GM18951 (cell line): ENCODE data around the gene TRIM14.

ENCODE experiments used
- POLR2A ChIP-seq: IDR thresholded peaks from 4 replicates; pipeline ENCODE4 v1.6.1; 2011; ENCODE audit warnings: mild to moderate bottlenecking; ENCODE audit not compliant: insufficient read length, insufficient read depth; ENCODE audit errors: extremely low read depth
- in situ Hi-C: fragments of 300-500 bp; cut with MboI; formaldehyde crosslinking; loops from one replicate; pipeline ENCODE4 v1.12.0; 2022; ENCODE audit warnings: low sequenced_read_pairs, mixed read lengths, inconsistent platforms; ENCODE audit not compliant: unreplicated experiment

The TRIM14 gene

DNA sequence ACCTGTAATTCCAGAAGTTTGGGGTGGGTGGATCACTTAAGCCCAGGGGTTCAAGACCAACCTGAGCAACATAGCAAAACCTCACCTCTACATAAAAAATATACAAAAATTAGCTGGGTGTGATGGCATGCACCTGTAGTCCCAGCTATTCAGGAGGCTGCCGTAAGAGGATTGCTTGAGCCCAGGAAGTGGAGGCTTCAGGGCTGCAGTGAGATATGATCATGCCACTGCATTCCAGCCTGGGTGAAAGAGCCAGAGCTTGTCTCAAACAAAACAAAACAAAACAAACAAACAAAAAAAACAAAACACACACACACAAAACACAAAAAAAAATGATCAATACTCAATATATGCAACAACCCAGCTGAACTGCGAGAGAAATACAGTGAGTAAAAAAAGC lies 29.5 kb upstream of the TRIM14 start:
- in situ Hi-C loops = no loop called here
- TF ChIP-seq POLR2A = no peak

DNA sequence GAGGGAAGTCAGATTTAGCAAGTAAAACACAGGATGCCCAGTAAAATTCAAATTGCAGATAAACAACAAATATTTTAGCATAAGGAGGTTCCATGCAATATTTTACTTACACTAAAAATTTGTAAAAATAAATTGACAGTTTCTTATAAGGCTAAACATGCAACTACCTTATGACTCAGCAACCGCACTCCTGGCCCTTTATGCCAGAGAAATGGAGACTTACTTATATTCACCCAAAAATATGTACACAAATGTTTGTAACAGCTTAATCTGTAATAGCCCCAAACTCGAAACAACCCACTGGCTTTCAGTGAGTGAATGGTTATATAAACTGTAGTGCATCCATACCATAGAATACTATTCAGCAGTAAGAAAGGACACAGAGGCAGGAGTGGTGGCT lies 28.6 kb upstream of the TRIM14 start:
- TF ChIP-seq POLR2A = no peak
- in situ Hi-C loops = no loop called here

DNA sequence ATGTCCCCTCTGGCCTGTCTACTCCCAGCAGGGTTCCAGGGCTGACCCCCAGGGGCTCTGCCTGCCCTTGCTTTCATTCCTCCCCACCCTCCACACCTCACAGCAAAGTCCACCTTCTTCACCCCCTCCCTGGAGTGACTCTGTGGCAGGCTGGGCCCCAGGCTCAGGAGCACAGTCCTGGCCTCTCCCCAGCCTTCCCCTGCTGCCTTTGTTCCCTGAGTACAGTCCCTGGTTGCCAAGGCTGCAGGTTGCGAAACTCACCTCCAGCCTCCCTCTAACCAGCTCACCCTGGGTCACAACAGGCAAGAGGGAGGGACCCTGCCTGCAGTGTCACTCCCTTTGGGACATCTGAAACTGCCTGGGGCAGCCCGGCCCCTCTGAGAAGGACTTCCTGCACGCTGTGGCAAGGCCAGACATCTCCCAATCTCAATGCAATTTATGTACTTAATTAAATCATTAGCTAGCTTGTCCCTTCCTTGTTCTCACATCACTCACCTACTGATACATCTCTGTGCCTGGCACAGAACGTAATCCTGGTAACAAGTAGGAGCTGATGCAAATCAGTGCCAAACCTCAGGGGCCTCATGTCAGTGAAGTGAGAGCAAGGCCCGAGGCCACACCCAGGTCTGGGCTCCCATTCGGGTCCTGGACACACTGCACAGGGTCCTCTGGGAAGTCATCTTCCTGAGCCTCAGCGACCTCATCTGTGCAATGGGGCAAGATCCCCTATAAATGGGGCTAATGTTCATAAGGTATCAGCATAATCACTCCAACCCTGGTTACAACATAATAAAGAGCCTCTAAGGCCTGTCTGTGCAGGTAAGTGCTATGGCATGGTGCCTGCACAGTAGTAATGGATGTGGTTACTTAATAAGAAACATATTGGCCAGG lies 27.3 kb upstream of the TRIM14 start:
- TF ChIP-seq POLR2A = no peak
- in situ Hi-C loops = no loop called here

DNA sequence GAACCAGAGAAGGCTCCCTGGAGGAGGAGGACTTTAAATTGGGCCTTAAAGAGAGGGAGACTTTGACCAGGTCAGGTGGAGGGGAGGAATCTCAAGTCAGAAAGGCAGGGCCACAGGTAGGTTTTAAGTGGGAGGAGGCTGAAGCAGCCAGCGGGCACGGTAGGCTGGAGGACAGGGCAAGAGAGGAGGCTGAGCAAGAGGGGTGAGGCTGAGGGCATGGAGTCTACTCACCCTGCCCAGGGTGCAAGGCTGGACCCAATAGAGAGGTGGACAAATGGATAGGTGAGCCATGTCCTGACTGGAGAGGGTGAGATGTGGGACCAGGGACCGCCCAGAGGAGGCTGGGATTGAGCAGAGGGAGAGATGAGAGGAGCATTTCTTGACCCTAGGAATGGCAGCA lies 25.6 kb upstream of the TRIM14 start:
- in situ Hi-C loops = no loop called here
- no peak for TF ChIP-seq POLR2A

DNA sequence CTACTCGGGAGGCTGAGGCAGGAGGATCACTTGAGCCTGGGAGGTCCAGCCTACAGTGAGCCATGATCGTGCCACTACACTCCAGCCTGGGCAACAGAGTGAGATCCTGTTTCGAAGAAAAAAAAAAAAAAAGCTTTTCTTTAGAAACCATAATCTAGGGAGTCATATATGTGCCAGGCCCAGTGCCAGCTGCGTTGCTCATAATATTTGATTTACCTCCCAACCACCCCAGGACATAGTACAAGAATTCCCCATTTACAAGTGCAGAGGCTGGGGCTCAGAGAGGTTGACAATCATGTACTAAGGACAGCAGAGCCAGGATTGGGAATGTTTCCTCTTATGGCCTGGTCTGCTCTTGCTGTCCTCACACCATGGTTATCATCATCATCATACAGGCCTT lies 25.1 kb upstream of the TRIM14 start:
- in situ Hi-C loops = no loop called here
- TF ChIP-seq POLR2A = no peak

DNA sequence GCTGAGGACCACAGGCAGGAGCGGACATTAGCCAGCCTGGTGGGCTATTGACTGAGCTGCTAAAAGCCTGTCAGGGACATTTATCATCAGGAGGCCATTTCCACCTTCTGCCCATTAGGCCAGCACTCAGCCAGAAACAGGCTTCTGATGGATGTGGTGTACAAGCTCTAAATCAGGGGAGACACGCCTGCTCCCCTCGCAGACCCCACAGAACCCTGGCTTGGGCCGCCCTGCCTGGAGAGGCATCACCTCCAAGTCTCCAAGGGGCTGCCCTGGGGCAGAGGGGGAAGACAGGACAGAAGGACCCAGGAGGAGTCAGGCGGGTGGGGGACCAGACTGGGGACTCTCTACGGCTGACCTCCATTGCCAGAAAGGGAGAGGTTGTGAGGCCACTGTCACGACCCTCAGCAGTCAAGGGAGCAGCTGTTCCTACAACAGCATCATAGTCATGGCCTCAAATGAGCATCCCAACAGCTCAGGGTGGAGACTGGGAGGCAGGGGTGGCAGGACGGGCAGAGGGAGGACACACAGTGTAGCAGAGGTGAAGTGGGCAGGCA lies 24.0 kb upstream of the TRIM14 start:
- in situ Hi-C loops = no loop called here
- TF ChIP-seq POLR2A = no peak

DNA sequence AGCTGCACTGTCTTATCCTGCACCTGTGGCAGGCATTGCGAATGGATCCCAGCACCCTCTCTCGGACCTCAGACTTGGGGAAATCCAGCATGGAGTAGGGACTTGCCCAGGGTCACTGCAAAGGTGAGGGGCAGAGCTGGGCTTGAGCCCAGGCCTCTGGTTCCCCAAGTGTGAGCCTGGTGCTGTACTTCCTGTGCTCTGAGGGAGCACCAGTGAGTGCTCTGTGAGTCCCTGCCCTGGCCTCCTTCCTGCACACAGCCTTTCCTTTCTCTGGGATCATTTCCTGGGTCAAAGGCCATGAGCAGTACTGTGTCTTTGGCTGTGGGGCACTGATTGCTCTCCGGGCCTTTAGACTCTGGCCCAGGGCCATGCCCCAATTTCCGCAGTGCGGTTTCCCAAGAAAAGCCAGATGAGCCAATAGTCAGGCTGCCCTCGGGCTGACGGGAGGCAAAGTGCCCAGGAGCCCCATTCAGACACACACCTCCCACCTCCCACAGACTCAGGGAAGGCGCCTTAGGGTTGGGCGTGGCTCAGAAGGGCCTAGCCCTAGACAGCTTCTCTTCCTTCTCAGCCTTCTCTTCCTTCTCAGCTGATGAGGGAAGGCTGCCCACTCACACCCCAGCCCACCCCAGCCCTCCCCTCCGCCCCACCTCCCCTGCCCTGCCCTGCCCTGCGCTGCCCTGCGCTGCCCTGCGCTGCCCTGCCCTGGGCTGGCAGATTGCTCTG lies 23.3 kb upstream of the TRIM14 start:
- TF ChIP-seq POLR2A = no peak

DNA sequence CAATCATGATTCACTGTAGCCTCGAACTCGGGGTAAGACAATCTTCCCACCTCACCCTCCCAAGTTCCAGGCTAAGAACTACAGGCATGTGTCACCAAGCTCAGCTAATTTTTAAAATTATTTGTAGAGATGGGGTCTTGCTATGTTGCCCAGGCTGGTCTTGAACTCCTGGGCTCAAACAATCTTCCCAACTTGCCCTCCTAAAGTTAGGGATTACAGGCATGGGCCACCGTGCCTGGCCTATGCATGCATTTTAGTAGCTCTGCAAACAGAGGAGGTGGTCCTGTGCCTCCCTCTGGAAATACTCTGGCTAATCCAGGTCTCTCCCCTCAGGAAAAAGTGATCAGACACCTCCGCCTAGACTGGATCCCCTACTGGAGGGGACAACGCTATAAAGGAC lies 21.5 kb upstream of the TRIM14 start:
- TF ChIP-seq POLR2A = no peak
- in situ Hi-C loops = no loop called here

More for the DNA sequence above, 23.3 kb upstream of the TRIM14 start:
- in situ Hi-C loops = no loop called here

DNA sequence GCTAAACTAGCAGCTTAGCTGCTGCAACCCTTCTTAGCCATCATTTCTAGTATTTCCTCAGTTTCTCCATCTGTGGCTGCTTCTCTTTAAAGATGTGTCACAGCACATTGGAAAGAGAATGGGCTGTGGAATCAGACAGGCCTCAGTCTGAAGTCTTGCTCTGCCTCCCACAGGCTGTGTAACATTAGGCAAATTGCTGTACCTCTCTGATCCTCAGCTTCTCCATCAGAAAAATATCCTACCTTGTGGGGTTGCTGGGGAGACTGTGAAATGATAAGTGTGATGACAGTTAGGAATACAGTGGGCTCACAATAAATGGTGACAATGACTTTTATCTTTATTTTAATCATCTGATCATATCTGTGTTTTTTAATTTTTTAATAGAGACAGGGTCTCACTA lies 17.5 kb upstream of the TRIM14 start:
- in situ Hi-C loops = no loop called here
- no peak for TF ChIP-seq POLR2A

DNA sequence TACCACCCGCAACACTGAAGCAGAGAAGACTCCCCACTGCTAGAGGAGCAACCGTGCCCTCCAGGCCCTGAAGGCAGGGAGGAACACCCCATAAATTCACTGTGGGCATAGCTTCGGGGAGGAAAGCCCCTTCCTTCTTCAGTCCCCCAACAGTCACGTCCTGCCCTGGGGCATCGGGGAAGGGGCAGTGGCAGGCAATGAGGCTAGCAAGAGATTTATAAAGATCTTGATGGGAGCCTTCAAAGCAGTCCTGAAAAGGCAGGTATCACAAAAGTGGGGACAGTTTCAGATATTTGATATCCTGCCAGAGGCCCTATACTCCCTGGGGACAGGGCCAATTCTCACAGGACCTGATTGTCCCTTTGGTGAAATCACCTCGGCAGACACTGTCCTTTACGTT lies 16.9 kb upstream of the TRIM14 start:
- in situ Hi-C loops = no loop called here
- TF ChIP-seq POLR2A = no peak

DNA sequence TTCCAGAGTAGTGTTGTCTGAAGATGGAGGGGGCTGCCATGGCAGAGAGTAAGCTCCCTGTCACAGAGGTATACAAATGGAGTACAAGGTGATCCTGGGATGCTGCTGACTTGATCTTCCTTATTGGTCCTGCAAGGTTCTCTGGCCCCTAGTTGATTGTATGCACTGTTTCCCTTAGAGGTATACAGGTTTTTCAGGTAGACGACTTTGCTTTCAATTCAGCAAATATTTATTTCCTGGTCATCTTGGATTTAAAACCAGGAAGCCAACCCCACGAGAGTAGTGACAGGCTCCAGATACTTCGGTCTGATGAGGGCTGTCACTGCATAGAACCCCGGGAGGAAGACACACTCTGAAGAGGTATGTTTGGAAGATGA lies 16.5 kb upstream of the TRIM14 start:
- in situ Hi-C loops = no loop called here
- no peak for TF ChIP-seq POLR2A

DNA sequence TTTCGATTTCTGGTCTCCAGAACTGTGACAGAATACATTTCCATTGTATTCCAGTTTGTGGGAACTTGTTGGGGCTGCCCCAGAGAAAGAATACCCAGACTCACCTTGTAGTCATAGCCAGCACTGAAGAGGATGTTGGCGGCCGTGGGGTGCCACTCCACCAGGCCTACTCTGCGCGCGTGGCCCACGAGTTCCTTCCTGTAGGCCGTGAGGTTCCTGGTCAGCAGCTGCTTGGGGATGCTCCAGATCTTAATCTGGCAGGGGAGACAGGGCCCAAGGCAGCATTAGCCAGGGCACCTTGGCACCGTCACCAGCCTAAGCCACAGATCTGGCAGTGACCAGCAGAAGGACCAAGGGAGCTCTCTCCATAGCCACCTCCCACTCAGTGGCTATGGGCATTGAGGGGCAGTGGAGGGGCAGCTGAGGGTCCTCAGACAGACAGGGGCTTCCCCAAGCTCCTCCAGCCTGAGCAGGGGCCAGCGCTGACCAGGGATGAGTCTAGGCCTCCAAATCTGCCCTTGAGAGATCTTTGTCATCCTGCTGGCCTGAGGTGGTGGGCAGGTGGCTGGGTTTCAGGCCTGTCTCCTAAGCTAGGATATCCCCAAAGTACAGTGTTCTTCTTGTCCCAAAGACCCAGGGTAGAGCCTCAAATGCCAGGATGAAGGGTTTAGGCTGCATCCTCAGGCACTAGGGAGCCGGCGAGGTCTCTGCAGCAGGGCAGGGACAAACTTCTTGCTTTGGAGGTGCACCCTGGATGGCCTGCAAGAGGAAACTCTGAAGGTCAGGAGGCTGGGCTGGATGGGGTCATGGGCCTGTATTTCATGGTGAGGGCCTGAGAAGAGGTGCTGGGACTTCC lies 15.9 kb upstream of the TRIM14 start:
- TF ChIP-seq POLR2A = no peak
- in situ Hi-C loops = no loop called here
